Left cardiac atrium (tissue), 4 donors: ENCODE measurements around the gene HOXA13. TPM values are rescaled to one million over a fixed set of nuclear protein-coding genes. Genes with fewer than 3 reads are reported as not detected.

Experiments used
- ATAC-seq, 2 donors: fragments of 200-7000 bp; cut with Tn5 transposase; one replicate each; pipeline ENCODE4 v1.9.1; 2020; ENCODE audit warnings: mild to moderate bottlenecking in 2 of 2, moderate library complexity in 2 of 2
- DNase-seq: peaks from one replicate; pipeline ENCODE4 v3.0.0-alpha.2; 2020
- intact Hi-C, 2 donors: fragments of 100-400 bp; cut with DNase I; formaldehyde crosslinking; loops; one replicate each; pipeline versions ENCODE4 v1.14.1 to v1.15.1; 2022 to 2023
- microRNA-seq, 2 donors: library from miRNA; unstranded; fragments of <30 nt; microRNA quantifications; one replicate each; pipeline ENCODE4 v1.2.0, GENCODE V29; 2020
- total RNA-seq, 2 donors: library from RNA; stranded (reverse); fragmentation: NEBNext Ultra II Directional; extraction: Animal tissue kit (Norgen Biotek cat#: 25700); gene quantifications; one replicate each; pipeline ENCODE4 v1.2.1, GENCODE V29; 2021
- donor health status: DM: no; HTN: yes; CAD: no.
- donor health status: DM: no; HTN: yes; CAD: no; lungs with severe emphysema.
- donor health status: DM: yes; HTN: yes; CAD: no.
- donor health status: Dilated cardiomyopathy.

The HOXA13 gene
- total RNA-seq, 2 donors from 2014 or later, result not detected

- intact Hi-C loops, result no loop called here
- DNase-seq, result no peak
These were observed 53.2 kb downstream of the HOXA13 start for GRCh38 chr7:27146491-27147198.

GRCh38 chr7:27145914-27146412 lies 53.9 kb downstream of the HOXA13 start:
- intact Hi-C loops, result no loop called here
- ATAC-seq (no peak), DNase-seq (no peak)

More at GRCh38 chr7:27146491-27147198, 53.2 kb downstream of the HOXA13 start:
- ATAC-seq, result no peak

- DNase-seq (no peak), ATAC-seq (no peak)
- intact Hi-C loops, result no loop called here
These were observed 54.6 kb downstream of the HOXA13 start for GRCh38 chr7:27145165-27145913.

DNA sequence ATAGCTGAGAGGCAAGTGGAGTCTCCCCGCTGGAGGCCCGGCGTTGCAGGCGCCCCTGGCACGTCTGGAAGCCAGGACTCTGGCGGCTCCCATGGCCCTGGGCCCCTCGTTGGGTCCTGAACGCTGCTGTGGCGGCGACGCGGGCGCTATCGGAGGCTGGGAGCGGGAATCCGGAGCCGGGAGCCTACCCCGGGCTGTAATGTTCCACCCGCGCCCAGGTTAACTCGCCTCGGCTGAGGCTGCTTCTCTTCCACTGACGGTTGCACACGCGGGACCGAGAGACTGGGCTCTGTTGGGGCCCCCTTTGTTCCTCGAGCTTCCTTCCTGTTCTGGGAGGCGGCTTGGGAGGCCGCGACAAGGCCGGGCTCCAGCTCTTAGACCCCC lies 55.1 kb downstream of the HOXA13 start:
- no peak for DNase-seq
- no peak for ATAC-seq
- intact Hi-C loops, result no loop called here

Small RNAs within 50 kb of the gene (microRNA-seq; reads per million reads assigned to microRNA genes)
- gene MIR196B, result 9.9 to 16.3 reads per million in 2 donors

Other genes starting within 250 kb of the HOXA13 start
- under 1 TPM; 0.12 to 0.26 TPM for gene HOXA1, start 104.1 kb downstream of the HOXA13 start, total RNA-seq
- under 1 TPM; 0.13 to 0.38 TPM for gene HOXA2, start 97.4 kb downstream of the HOXA13 start, total RNA-seq
- 1 to 10 TPM in 1 of 2 donors, under 1 TPM in 1; 0.97 to 1.0 TPM for gene HOXA4, start 69.3 kb downstream of the HOXA13 start, total RNA-seq
- gene HOXA5, start 56.4 kb downstream of the HOXA13 start, total RNA-seq, result under 1 TPM in 1 of 2 donors, not detected in 1; 0.27 TPM
- gene HOXA6, start 52.3 kb downstream of the HOXA13 start, total RNA-seq, result not detected
- gene HOXA3, start 47.5 kb downstream of the HOXA13 start, total RNA-seq, result under 1 TPM; 0.68 to 0.74 TPM
- under 1 TPM; 0.12 to 0.39 TPM for gene HOXA7, start 43.4 kb downstream of the HOXA13 start, total RNA-seq
- gene HOXA9, start 34.6 kb downstream of the HOXA13 start, total RNA-seq, result not detected
- gene HOXA10, start 25.8 kb downstream of the HOXA13 start, total RNA-seq, result under 1 TPM; 0.10 to 0.21 TPM
- gene HOXA11, start 14.9 kb downstream of the HOXA13 start, total RNA-seq, result not detected
- gene EVX1, start 42.7 kb upstream of the HOXA13 start, total RNA-seq, result not detected